Progenitor cell of endocrine pancreas (in vitro differentiated cells): ENCODE results near the gene TARDBP. TPM values are rescaled to one million over a fixed set of nuclear protein-coding genes. Genes with fewer than 3 reads are reported as not detected.

Source experiments
- DNase-seq: peaks from one replicate; pipeline ENCODE4 v3.0.0; 2021; ENCODE audit warnings: low spot score; ENCODE audit not compliant: unreplicated experiment
- H3K27ac Mint-ChIP-seq: 2 replicates; pipeline ENCODE4 v1.8.0; 2021; ENCODE audit warnings: mild to moderate bottlenecking, moderate library complexity, mixed read lengths
- H3K27me3 Mint-ChIP-seq: 2 replicates; pipeline ENCODE4 v1.8.0; 2021; ENCODE audit warnings: mixed read lengths
- H3K36me3 Mint-ChIP-seq: 2 replicates; pipeline ENCODE4 v1.8.0; 2022; ENCODE audit warnings: mixed read lengths; ENCODE audit not compliant: insufficient read depth
- H3K4me1 Mint-ChIP-seq: 2 replicates; pipeline ENCODE4 v1.8.0; 2021; ENCODE audit warnings: low read depth, mixed read lengths
- H3K4me3 Mint-ChIP-seq: 2 replicates; pipeline ENCODE4 v1.8.0; 2021; ENCODE audit warnings: low read depth, mild to moderate bottlenecking, moderate library complexity, mixed read lengths
- H3K9me3 Mint-ChIP-seq: 2 replicates; pipeline ENCODE4 v1.8.0; 2021; ENCODE audit warnings: low read depth, mixed read lengths
- total RNA-seq: library from RNA; stranded (reverse); gene quantifications from 2 replicates; pipeline ENCODE4 v1.2.1, GENCODE V29; 2021
- TF ChIP-seq, protein P1 (sequence below): fragments of 200-600 bp; sonication (generic); IDR thresholded peaks from one replicate; pipeline ENCODE4 v1.5.0; 2021; ENCODE audit warnings: antibody characterized with exemption, mild to moderate bottlenecking; ENCODE audit not compliant: unreplicated experiment

The TARDBP gene
- total RNA-seq, 1 donor from 2014 or later = 197 TPM

DNA sequence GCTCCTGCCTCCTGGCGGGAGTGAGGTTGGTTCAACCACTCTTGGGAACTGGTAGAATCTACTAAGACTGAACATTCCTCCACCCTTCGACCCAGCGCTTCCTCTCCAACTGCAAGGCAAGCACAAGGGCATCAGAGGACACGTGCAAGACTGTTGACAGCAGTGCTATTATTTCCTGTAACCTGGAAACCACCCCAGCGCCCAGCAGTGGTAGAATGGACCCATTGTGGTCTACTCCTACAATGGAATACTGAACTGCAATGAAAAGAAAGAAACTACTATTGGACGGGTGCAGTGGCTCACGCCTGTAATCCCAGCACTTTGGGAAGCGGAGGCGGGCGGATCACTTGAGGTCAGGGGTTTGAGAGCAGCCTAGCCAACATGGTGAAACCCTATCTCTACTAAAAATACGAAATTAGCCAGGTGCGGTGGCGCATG lies 33.0 kb upstream of the TARDBP start:
- no peak for DNase-seq
- H3K36me3 Mint-ChIP-seq = no peaks in the 10 kb centered on the region
- no peaks in the 10 kb centered on the region for H3K4me1 Mint-ChIP-seq
- H3K27ac Mint-ChIP-seq = no peak overlapping the region
- TF ChIP-seq, protein P1, sequence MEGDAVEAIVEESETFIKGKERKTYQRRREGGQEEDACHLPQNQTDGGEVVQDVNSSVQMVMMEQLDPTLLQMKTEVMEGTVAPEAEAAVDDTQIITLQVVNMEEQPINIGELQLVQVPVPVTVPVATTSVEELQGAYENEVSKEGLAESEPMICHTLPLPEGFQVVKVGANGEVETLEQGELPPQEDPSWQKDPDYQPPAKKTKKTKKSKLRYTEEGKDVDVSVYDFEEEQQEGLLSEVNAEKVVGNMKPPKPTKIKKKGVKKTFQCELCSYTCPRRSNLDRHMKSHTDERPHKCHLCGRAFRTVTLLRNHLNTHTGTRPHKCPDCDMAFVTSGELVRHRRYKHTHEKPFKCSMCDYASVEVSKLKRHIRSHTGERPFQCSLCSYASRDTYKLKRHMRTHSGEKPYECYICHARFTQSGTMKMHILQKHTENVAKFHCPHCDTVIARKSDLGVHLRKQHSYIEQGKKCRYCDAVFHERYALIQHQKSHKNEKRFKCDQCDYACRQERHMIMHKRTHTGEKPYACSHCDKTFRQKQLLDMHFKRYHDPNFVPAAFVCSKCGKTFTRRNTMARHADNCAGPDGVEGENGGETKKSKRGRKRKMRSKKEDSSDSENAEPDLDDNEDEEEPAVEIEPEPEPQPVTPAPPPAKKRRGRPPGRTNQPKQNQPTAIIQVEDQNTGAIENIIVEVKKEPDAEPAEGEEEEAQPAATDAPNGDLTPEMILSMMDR = no peak
- H3K27me3 Mint-ChIP-seq = peaks cover 24% of the 10 kb centered on the region
- no peak overlapping the region for H3K4me3 Mint-ChIP-seq
- no peaks in the 10 kb centered on the region for H3K9me3 Mint-ChIP-seq

DNA sequence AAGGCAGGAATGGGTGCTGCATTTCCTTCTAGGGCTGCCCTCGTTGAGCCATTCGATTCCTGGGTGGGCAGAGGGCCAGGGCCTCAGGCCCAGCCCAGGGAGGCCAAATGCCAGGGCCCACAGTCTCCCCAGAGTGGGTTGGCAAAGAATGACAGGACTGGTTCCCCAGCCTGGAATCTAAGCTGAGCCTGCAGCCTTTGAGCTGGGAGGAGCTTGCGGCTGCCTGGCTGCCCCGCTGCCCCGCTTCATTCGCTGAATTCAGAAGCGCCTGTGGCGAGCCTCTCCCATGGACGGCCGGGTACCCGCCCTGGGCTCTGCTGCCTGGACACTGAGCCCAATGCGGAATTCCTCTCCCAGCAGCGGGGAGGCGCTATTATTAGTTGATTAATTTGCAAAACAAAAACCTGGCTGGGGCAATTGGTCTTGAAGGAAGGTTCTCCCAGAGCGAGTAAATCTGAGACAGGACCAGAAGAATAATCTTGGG lies 32.3 kb upstream of the TARDBP start:
- no peak overlapping the region for H3K27ac Mint-ChIP-seq

DNA sequence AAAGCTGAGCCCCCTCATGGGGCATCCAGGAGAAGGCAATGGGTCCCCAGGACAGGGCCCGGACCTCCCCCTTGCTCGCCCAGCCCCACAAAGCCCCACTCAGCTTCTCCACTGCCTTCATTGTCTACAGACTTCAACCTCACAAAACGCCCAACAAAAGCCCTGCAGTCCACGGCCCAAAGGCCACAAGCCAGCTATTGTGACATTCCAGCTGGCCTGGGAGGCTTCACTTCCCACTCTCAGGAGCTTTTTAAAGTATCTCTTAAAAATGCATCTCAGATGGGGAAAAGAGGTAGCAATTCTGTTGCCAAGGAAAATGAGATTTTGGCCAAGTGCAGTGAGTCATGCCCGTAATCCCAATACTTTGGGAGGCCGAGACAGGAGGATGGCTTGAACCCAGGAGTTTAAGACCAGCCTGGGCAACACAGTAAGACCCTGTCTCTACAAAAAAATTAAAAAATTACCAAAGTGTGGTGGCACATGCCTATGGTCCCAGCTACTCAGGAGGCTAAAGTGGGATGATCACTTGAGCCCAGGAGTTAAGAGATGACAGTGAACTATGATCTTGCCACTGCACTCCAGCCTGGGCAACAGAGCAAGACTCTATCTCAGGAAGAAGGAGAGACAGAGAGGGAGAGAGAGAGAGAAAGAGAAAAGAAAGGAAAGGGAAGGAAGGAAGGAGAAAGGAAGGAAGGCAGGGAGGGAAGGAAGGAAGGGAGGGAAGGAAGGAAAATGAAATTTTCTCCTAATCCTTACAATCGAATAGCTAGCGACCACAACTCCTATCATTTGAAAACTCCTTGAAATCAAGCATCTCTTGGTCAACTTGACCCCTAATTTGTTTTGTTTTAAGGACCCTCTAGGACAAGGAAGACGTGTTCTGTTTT lies 31.4 kb upstream of the TARDBP start:
- H3K27me3 Mint-ChIP-seq = peaks cover 24% of the 10 kb centered on the region
- H3K9me3 Mint-ChIP-seq = no peaks in the 10 kb centered on the region
- no peak for DNase-seq
- no peak overlapping the region for H3K27ac Mint-ChIP-seq
- no peaks in the 10 kb centered on the region for H3K36me3 Mint-ChIP-seq
- no peak overlapping the region for H3K4me3 Mint-ChIP-seq
- TF ChIP-seq, protein P1 = no peak
- no peaks in the 10 kb centered on the region for H3K4me1 Mint-ChIP-seq

More for the DNA sequence above, 32.3 kb upstream of the TARDBP start:
- Mint-ChIP-seq H3K9me3 (no peaks in the 10 kb centered on the region), H3K36me3 (no peaks in the 10 kb centered on the region), H3K27me3 (peaks cover 24% of the 10 kb centered on the region), H3K4me3 (no peak overlapping the region), H3K4me1 (no peaks in the 10 kb centered on the region)
- peak; percentile 27 for DNase-seq
- TF ChIP-seq, protein P1 = peak; percentile 39

DNA sequence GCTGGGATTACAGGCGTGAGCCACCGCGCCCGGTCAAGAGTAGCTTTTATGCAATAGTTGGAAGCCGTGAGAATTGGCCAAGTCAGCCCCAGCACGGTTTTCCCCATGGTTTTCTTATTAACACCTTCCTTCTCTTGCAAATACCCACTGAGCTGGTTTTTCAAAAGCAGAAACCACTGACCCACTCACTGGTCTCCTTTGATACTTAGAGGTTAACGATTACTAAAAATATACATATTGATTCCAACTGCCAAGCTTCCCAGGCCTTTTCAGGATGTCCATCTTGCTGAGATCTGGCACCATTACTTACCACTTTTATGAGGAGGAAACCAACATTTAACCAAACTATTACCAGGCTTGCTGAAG lies 25.9 kb upstream of the TARDBP start:
- DNase-seq = no peak
- TF ChIP-seq, protein P1 = no peak
- Mint-ChIP-seq H3K4me1 (peaks cover 2% of the 10 kb centered on the region), H3K9me3 (no peaks in the 10 kb centered on the region), H3K4me3 (no peak overlapping the region), H3K27me3 (peaks cover 12% of the 10 kb centered on the region), H3K36me3 (no peaks in the 10 kb centered on the region), H3K27ac (no peak overlapping the region)

DNA sequence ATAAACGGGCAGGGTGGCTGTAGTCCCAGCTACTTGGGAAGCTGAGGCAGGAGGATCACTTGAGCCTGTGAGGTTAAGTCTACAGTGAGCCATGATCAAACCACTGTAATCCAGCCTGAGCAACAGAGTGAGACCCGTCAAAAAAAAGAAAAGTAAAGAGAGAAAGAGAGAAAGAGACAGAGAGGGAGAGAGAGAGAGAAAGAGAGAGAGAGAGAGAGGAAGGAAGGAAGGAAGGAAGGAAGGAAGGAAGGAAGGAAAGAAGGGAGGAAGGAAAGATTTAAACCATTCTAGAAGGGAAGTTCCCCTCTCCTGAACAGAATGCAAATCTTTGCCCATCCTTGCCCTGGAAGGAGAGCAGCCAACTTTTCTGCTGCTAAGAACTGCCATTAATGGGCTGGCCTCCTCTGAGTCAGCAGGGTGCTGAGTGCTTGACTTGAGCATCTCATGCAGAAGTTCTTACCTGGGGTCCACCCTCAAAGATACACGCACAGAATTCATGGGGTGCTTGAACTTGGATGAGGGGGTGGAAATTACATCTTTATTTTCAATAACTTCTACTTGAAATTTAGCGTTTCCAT lies 24.5 kb upstream of the TARDBP start:
- no peak overlapping the region for H3K4me3 Mint-ChIP-seq
- H3K4me1 Mint-ChIP-seq = peaks cover 2% of the 10 kb centered on the region
- H3K9me3 Mint-ChIP-seq = no peaks in the 10 kb centered on the region
- H3K27me3 Mint-ChIP-seq = peaks cover 7% of the 10 kb centered on the region
- TF ChIP-seq, protein P1 = no peak
- H3K27ac Mint-ChIP-seq = no peak overlapping the region
- DNase-seq = no peak
- no peaks in the 10 kb centered on the region for H3K36me3 Mint-ChIP-seq
